Upper lobe of left lung (tissue), 4 donors: Measurements from ENCODE around the gene AGBL1.

Experiments
- CTCF ChIP-seq, 6 experiments: fragments of 450-650 bp in 4 of 6; fragments of 200-600 bp in 2 of 6; sonication (generic) in 2 of 6; IDR thresholded peaks; one replicate each; pipeline ENCODE4 v1.5.1; 2016 to 2019; ENCODE audit warnings: antibody characterized with exemption in 6 of 6
- EP300 ChIP-seq, 4 donors: sonication (generic); formaldehyde crosslinking; IDR thresholded peaks; one replicate each; pipeline ENCODE4 v1.5.1; 2017; ENCODE audit warnings: antibody characterized with exemption in 4 of 4, control low read depth in 2 of 4

GRCh38 chr15:86411916-86412315, 332.2 kb downstream of the AGBL1 start:
- TF ChIP-seq CTCF (IDR thresholded peaks at IDR 0.05) (no peak), EP300 (IDR thresholded peaks at IDR 0.05) (no peak)
